GM12891 (cell line): Measurements from ENCODE around the gene FAM180A.

ENCODE experiments used
- POLR2A ChIP-seq: IDR thresholded peaks from 2 replicates; pipeline ENCODE4 v1.6.1; 2011; ENCODE audit warnings: low read depth, low read length, control low read depth
- POLR2AphosphoS5 ChIP-seq: IDR thresholded peaks from 2 replicates; pipeline ENCODE4 v1.6.1; 2011; ENCODE audit warnings: low read depth, low read length, control low read depth
- POU2F2 ChIP-seq: IDR thresholded peaks from 2 replicates; pipeline ENCODE4 v1.6.1; 2011; ENCODE audit warnings: low read depth, mild to moderate bottlenecking, control low read depth, low read length, moderate library complexity
- SPI1 ChIP-seq: IDR thresholded peaks from 2 replicates; pipeline ENCODE4 v1.6.1; 2011; ENCODE audit warnings: low read depth, low read length, control low read depth
- TAF1 ChIP-seq: IDR thresholded peaks from 2 replicates; pipeline ENCODE4 v1.6.1; 2011; ENCODE audit warnings: low read depth, low read length, control low read depth

DNA sequence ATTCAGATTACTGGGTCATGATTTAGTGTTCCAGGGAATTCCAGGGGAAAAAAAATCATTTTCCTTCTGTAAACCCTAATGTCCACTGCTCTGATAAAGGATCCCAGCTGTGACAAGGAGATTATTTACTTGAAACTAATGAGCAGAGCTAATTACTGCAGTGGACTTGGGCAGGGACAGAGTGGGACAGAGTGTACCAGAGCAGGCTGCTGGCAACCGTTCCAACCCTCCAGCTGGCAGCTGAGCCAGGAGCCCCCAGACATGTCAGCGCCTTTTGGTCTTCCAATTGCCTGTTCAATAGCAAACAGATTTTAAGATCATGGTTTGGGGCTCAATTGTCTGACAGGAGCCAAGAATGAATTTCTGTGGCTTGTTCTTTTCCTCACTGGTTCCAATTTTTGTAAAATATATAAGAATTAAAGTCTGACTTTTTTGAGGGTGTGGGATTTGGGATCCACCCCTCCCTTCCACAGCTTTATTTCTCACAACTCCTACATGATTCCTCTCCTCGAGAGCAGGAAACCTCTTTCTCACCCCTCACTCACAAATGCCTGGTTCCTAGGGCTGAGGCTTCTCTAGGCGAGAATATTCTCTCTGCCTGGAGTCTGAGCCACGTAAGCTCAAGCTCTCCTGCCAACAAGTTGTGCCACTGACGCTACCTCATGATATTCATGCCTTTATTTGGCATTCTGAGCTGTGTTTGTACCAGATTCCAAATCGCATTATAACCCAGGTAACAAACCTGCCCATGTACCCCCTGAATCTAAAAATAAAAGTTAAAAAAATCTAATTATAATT lies 20.6 kb upstream of the FAM180A start:
- TF ChIP-seq POLR2AphosphoS5 (no peak), POU2F2 (no peak), POLR2A (no peak), TAF1 (no peak), SPI1 (no peak)
